HG03103 (cell line): ENCODE data around the gene DDX47.

Experiments
- ATAC-seq: cut with Tn5 transposase; IDR thresholded peaks from one replicate; pipeline ENCODE4 v1.9.1; 2021; ENCODE audit warnings: low read depth; ENCODE audit not compliant: unreplicated experiment

Gene DDX47

GRCh38 chr12:12813120-12814101 lies at the start of gene DDX47:
Gene DDX47, plus strand, starts transcription at chr12:12813346. Its CDS starts 22 bp downstream, at chr12:12813368.
- ATAC-seq = peak; percentile 69

- no peak for ATAC-seq
Observed at GRCh38 chr12:12764824-12765223, 48.3 kb upstream of the DDX47 start.

GRCh38 chr12:12770262-12770661 lies 42.9 kb upstream of the DDX47 start:
- no peak for ATAC-seq

- no peak for ATAC-seq
Observed at GRCh38 chr12:12774791-12775190, 38.4 kb upstream of the DDX47 start.

GRCh38 chr12:12776261-12776660 lies 36.9 kb upstream of the DDX47 start:
- ATAC-seq = no peak

GRCh38 chr12:12777092-12777491 lies 36.1 kb upstream of the DDX47 start:
- no peak for ATAC-seq

- ATAC-seq = no peak
Observed at GRCh38 chr12:12779007-12779406, 34.1 kb upstream of the DDX47 start.

GRCh38 chr12:12779529-12779928 lies 33.6 kb upstream of the DDX47 start:
- ATAC-seq = no peak

GRCh38 chr12:12784116-12784515 lies 29.0 kb upstream of the DDX47 start:
- no peak for ATAC-seq

GRCh38 chr12:12784911-12785814 lies 28.0 kb upstream of the DDX47 start, which contains the start of gene APOLD1:
Gene APOLD1, plus strand, starts transcription at chr12:12785659. Its CDS starts 33 bp downstream, at chr12:12785692.
- no peak for ATAC-seq

- ATAC-seq = peak; percentile 11
Observed at GRCh38 chr12:12786351-12786705, 26.8 kb upstream of the DDX47 start.

- ATAC-seq = peak; percentile 54
Observed at GRCh38 chr12:12786706-12787601, 26.2 kb upstream of the DDX47 start.

GRCh38 chr12:12788131-12788530 lies 25.0 kb upstream of the DDX47 start:
- ATAC-seq = no peak

- peak; percentile 51 for ATAC-seq
Observed at GRCh38 chr12:12788675-12789368, 24.3 kb upstream of the DDX47 start.

GRCh38 chr12:12790956-12791355 lies 22.2 kb upstream of the DDX47 start:
- no peak for ATAC-seq

GRCh38 chr12:12791756-12792369 lies 21.3 kb upstream of the DDX47 start:
- ATAC-seq = no peak

- no peak for ATAC-seq
Observed at GRCh38 chr12:12792421-12792820, 20.7 kb upstream of the DDX47 start.

- no peak for ATAC-seq
Observed at GRCh38 chr12:12794686-12795085, 18.5 kb upstream of the DDX47 start.

- ATAC-seq = no peak
Observed at GRCh38 chr12:12796171-12796570, 17.0 kb upstream of the DDX47 start.
